T-helper 2 cell (primary cell): ENCODE measurements around the gene GRB2.
A peak's percentile ranks its signal among the peaks of the same experiment; 100 is the strongest.

ENCODE experiments used
- DNase-seq, 5 experiments: peaks; one replicate each; pipeline versions ENCODE4 v3.0.0 to v3.0.0-alpha.2; 2012 to 2022

GRB2 gene

GRCh38 chr17:75412455-75413317, 7.2 kb upstream of the GRB2 start:
- DNase-seq: peak; percentile 21 to 82 (median 57)

- DNase-seq: peak in 1 of 5 experiments; percentile 38
Observed at GRCh38 chr17:75411328-75412067, 6.0 kb upstream of the GRB2 start.

GRCh38 chr17:75410141-75410540, 4.7 kb upstream of the GRB2 start:
- DNase-seq: no peak

GRCh38 chr17:75407655-75408352, 2.3 kb upstream of the GRB2 start:
- DNase-seq: no peak

GRCh38 chr17:75406222-75406615, 741 bp upstream of the GRB2 start:
- DNase-seq: peak in 1 of 5 experiments; percentile 27

- peak; percentile 27 to 75 (median 40) for DNase-seq
Observed at GRCh38 chr17:75404731-75405364, 630 bp downstream of the GRB2 start.

- DNase-seq: peak in 4 of 5 experiments; percentile 18 to 73 (median 37)
Observed at GRCh38 chr17:75404223-75404730, 1.2 kb downstream of the GRB2 start.

- no peak for DNase-seq
Observed at GRCh38 chr17:75403131-75403530, 2.3 kb downstream of the GRB2 start.

GRCh38 chr17:75402026-75402425, 3.5 kb downstream of the GRB2 start:
- peak in 1 of 5 experiments; percentile 49 for DNase-seq

- no peak for DNase-seq
Observed at GRCh38 chr17:75400326-75400939, 5.0 kb downstream of the GRB2 start.

- DNase-seq: no peak
Observed at GRCh38 chr17:75398279-75398678, 7.2 kb downstream of the GRB2 start.

- no peak for DNase-seq
Observed at GRCh38 chr17:75397217-75397616, 8.3 kb downstream of the GRB2 start.

GRCh38 chr17:75396796-75397195, 8.7 kb downstream of the GRB2 start:
- peak in 1 of 5 experiments; percentile 56 for DNase-seq

GRCh38 chr17:75396025-75396424, 9.5 kb downstream of the GRB2 start:
- DNase-seq: no peak

GRCh38 chr17:75394332-75394918, 11.1 kb downstream of the GRB2 start:
- DNase-seq: no peak

GRCh38 chr17:75393523-75394331, 11.8 kb downstream of the GRB2 start:
- peak; percentile 54 to 90 (median 73) for DNase-seq

GRCh38 chr17:75392559-75392958, 12.9 kb downstream of the GRB2 start:
- no peak for DNase-seq

GRCh38 chr17:75390982-75391381, 14.5 kb downstream of the GRB2 start:
- no peak for DNase-seq

GRCh38 chr17:75388476-75389030, 16.9 kb downstream of the GRB2 start:
- no peak for DNase-seq

GRCh38 chr17:75387771-75388170, 17.7 kb downstream of the GRB2 start:
- DNase-seq: no peak
